ENCODE data around the gene NR2F2.

GRCh38 chr15:96304839-96305238 is 25.7 kb upstream of the NR2F2 start:
- TF ChIP-seq POLR2A (IDR thresholded peaks at IDR 0.05; ENCODE audit: low read length) (no peak), GATA1 (IDR thresholded peaks at IDR 0.05; ENCODE audit: low read depth, low read length) (no peak)
